HFF-Myc (cell line): ENCODE measurements around the gene HK2.

Experiments
- DNase-seq: peaks from one replicate; pipeline ENCODE4 v3.0.0-alpha.2; 2011; ENCODE audit warnings: low read depth; ENCODE audit errors: extremely low read depth
- H3K4me3 ChIP-seq: replicated peaks from 2 replicates; pipeline ENCODE4 v1.5.1; 2011; ENCODE audit warnings: low read depth, mild to moderate bottlenecking, control low read depth, low read length
- TF ChIP-seq, protein P1 (sequence below): IDR thresholded peaks from 2 replicates; pipeline ENCODE4 v1.5.1; 2012; ENCODE audit warnings: mild to moderate bottlenecking, low read depth, low read length, control low read depth; ENCODE audit errors: missing control alignments

The HK2 gene

DNA sequence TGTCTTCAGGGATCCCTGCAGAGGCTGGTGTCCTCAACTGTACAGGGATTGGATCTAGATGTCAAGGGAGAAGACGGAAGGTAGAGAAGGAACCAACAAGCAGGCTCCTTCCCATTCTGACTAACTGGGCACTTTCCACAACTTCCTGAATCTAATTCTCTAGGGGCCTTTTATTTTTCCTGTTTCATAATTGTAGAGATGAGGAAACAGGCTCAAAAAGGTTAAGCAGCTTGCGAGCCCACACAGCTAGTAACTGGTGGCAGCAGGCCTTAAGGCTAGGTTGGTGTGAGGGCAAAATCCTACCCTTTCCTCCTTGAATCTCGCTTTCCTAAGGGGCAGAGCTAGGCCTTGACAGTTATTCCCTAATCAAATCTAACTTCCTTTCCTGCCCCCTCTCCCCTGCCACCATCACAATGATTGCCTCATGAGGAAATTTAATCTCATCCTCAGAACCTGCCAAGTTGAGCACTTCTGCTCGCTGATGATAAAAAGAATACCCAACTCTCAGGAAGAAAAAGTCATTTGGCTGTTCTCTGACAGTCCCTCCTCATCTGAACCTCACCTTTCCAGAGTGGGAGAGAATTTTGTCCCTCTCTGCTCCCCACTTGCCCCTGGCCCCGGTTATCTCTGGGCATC lies 88.8 kb downstream of the HK2 start:
- no peak for DNase-seq
- TF ChIP-seq, protein P1, sequence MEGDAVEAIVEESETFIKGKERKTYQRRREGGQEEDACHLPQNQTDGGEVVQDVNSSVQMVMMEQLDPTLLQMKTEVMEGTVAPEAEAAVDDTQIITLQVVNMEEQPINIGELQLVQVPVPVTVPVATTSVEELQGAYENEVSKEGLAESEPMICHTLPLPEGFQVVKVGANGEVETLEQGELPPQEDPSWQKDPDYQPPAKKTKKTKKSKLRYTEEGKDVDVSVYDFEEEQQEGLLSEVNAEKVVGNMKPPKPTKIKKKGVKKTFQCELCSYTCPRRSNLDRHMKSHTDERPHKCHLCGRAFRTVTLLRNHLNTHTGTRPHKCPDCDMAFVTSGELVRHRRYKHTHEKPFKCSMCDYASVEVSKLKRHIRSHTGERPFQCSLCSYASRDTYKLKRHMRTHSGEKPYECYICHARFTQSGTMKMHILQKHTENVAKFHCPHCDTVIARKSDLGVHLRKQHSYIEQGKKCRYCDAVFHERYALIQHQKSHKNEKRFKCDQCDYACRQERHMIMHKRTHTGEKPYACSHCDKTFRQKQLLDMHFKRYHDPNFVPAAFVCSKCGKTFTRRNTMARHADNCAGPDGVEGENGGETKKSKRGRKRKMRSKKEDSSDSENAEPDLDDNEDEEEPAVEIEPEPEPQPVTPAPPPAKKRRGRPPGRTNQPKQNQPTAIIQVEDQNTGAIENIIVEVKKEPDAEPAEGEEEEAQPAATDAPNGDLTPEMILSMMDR: no peak
- H3K4me3 ChIP-seq: no peak overlapping the region

GRCh38 chr2:74924463-74925265 lies 90.7 kb downstream of the HK2 start:
- no peak for DNase-seq
- TF ChIP-seq, protein P1: no peak
- no peak overlapping the region for H3K4me3 ChIP-seq

DNA sequence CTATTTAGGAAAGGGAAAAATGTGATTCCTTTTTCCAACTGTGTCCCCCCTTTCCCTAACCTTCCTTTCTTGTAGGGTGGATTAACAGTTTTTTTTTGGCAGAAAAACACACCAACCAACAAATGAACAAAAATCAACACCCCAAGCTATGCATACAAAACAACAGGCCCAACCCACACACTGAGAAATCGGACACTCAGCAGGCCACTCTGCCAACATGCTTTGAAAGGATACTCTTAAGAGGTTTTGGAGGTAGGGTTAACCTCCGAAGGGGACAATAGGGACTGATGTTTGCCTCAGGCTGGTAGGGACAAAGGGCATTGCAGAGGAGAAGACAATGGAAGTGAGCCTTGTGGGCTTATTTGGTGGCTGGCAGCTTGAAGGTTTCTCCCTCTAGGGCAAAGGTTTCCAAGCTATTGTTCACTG lies 91.4 kb downstream of the HK2 start:
- no peak for DNase-seq
- no peak overlapping the region for H3K4me3 ChIP-seq
- TF ChIP-seq, protein P1: no peak

DNA sequence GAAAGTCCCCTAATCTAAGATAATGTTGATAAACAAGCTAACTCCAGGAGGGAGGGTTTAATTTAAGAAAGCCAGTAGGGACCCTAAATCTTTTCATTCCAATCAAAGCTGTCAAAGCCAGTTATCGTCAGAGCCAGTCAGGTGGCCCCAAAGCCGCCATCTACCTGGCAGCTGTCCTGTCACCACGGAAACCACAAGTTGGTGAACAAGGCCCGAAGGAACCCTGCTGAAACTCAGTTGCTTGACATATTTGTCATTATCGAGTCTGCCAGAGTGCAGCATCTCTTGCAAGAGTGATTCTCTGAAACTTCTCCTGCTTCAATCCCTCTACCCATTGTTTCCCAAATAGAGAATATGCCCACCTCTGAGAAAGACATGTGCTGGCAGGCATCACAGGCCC lies 93.7 kb downstream of the HK2 start:
- no peak overlapping the region for H3K4me3 ChIP-seq
- TF ChIP-seq, protein P1: no peak
- no peak for DNase-seq

DNA sequence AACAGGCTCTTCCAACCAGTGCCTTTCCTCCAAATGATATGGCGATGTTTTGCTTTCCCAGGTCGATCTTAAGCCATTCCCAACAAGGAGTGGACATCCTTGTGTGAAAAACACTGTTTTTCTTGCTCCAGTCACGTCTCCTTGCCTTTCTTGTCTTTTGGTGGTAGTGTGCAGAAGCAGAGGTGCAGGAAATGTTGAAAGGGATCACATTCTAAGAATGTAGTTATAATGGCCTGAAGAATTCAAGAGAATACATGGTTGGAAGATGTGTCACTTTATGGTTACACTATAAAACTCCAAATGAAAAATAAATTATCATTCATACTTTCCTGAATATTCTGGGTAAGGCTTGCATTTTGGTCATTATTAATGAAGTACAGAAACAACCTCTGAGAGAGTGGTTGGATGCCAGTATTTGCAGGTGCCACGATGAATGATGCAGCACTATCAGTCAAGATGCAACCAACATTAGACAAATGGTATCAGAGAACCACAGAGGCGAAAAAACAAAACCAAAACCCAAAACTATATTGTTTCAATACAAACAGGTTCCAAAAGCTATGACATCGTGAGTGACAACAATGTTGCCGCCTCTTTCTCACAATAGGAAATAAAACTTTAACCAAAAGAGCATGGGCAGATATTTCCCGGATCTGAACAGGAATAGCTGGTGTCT lies 97.0 kb downstream of the HK2 start:
- no peak overlapping the region for H3K4me3 ChIP-seq
- TF ChIP-seq, protein P1: no peak
- no peak for DNase-seq

DNA sequence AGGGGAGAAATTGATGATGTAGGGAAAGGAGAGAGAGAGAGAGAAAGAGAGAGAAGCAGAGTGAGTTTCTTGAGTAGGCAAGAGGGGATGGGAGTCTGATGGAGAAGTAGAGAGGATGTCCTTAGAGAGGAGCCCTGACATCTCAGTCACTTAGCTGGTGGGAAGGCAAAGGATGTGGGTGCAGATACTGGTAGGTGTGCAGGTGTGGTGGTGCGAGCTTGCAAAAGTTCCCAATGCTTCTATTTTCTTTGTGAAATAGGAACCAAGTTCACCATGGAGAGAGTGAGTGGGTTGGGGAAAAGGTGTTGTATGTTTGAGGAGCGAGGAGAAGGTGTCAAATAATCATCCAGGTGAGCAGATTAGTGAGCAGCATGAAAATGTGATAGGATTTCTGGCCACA lies 98.0 kb downstream of the HK2 start:
- no peak for DNase-seq
- TF ChIP-seq, protein P1: no peak
- H3K4me3 ChIP-seq: no peak overlapping the region
